Prostate gland (tissue), 2 donors: ENCODE measurements around the gene MPP2. TPM values are rescaled to one million over a fixed set of nuclear protein-coding genes. Genes with fewer than 3 reads are reported as not detected.

Experiments used
- DNase-seq: peaks from one replicate; pipeline ENCODE4 v3.0.0-alpha.2; 2019; ENCODE audit warnings: low spot score
- H3K27ac ChIP-seq, 2 donors: fragments of 200-600 bp; sonication (generic); 2 replicates each; pipeline ENCODE4 v1.5.1; 2017 to 2019
- H3K27me3 ChIP-seq: fragments of 200-600 bp; sonication (generic); replicated peaks from 2 replicates; pipeline ENCODE4 v1.5.1; 2019; ENCODE audit not compliant: insufficient read depth
- H3K36me3 ChIP-seq, 2 donors: fragments of 200-600 bp; sonication (generic); 1 replicate in 1 of 2; 2 replicates in 1 of 2; pipeline versions ENCODE4 v1.5.1 to v1.8.1; 2017 to 2019
- H3K4me1 ChIP-seq: fragments of 200-600 bp; sonication (generic); replicated peaks from 2 replicates; pipeline ENCODE4 v1.5.1; 2019
- H3K4me3 ChIP-seq, 2 donors: fragments of 200-600 bp; sonication (generic); 2 replicates each; pipeline ENCODE4 v1.5.1; 2017 to 2019
- H3K9me3 ChIP-seq: fragments of 200-600 bp; sonication (generic); 2 replicates; pipeline ENCODE4 v1.5.1; 2017
- CTCF ChIP-seq, 4 experiments: fragments of 200-600 bp in 2 of 4; fragments of 450-650 bp in 2 of 4; sonication (generic) in 2 of 4; IDR thresholded peaks; 1 replicate in 3 of 4; 2 replicates in 1 of 4; pipeline ENCODE4 v1.5.1; 2016 to 2019; ENCODE audit warnings: antibody characterized with exemption in 4 of 4, mild to moderate bottlenecking in 2 of 4, moderate library complexity in 2 of 4
- POLR2A ChIP-seq: fragments of 450-650 bp; IDR thresholded peaks from one replicate; pipeline ENCODE4 v1.6.1; 2016; ENCODE audit warnings: antibody characterized with exemption, mild to moderate bottlenecking
- POLR2AphosphoS5 ChIP-seq: sonication (generic); formaldehyde crosslinking; IDR thresholded peaks from one replicate; pipeline ENCODE4 v1.6.1; 2017; ENCODE audit warnings: antibody characterized with exemption
- WGBS: methylation state at CpG from one replicate; pipeline ENCODE4 v1.1.5; 2018; 5-methylcytosine and 5-hydroxymethylcytosine counted together
- intact Hi-C: fragments of 100-400 bp; cut with DNase I; formaldehyde crosslinking; loops from one replicate; pipeline ENCODE4 v1.14.2; 2022
- total RNA-seq, 2 donors: library from RNA; depleted of rRNA; stranded (reverse); fragments of >200 nt; gene quantifications; one replicate each; pipeline ENCODE4 v1.1.0, GENCODE V29; 2016

The MPP2 gene
- total RNA-seq, 2 donors from 2014 or later, result 14.9 to 17.7 TPM

- no peak for TF ChIP-seq CTCF (IDR thresholded peaks at IDR 0.05)
- TF ChIP-seq POLR2AphosphoS5, result no peak
- no peak for TF ChIP-seq POLR2A
- Histone ChIP-seq H3K4me1 (no peaks in the 10 kb centered on the region), H3K27ac (no peak overlapping the region), H3K36me3 (no peaks in the 10 kb centered on the region), H3K27me3 (no peaks in the 10 kb centered on the region), H3K4me3 (no peak overlapping the region), H3K9me3 (no peaks in the 10 kb centered on the region)
- 67% methylated on average over 8 of the region's 8 CpGs for WGBS
- intact Hi-C loops, result loop anchor here (5.0 kb wide), 1 partner anchor 54 kb away; the partner anchor contains the start of gene DUSP3
- no peak for DNase-seq
Observed at GRCh38 chr17:43831633-43832032, 75.7 kb downstream of the MPP2 start.

- TF ChIP-seq POLR2A (no peak), CTCF (IDR thresholded peaks at IDR 0.05) (no peak), POLR2AphosphoS5 (no peak)
- intact Hi-C loops, result loop anchor here (5.0 kb wide), 1 partner anchor 53 kb away; the partner anchor contains the start of gene DUSP3
- no peak for DNase-seq
Observed at GRCh38 chr17:43830510-43831140, 76.7 kb downstream of the MPP2 start.

GRCh38 chr17:43829738-43830137 lies 77.6 kb downstream of the MPP2 start:
- Histone ChIP-seq H3K27ac (no peak overlapping the region), H3K4me1 (no peaks in the 10 kb centered on the region), H3K36me3 (no peaks in the 10 kb centered on the region), H3K27me3 (no peaks in the 10 kb centered on the region), H3K9me3 (no peaks in the 10 kb centered on the region), H3K4me3 (no peak overlapping the region)
- intact Hi-C loops, result loop anchor here (5.0 kb wide), 1 partner anchor 52 kb away; the partner anchor contains the start of gene DUSP3
- DNase-seq, result no peak
- 96% methylated on average over 14 of the region's 14 CpGs for WGBS
- TF ChIP-seq CTCF (IDR thresholded peaks at IDR 0.05) (no peak), POLR2A (no peak), POLR2AphosphoS5 (no peak)

More at GRCh38 chr17:43830510-43831140, 76.7 kb downstream of the MPP2 start:
- 91% methylated on average over 7 of the region's 7 CpGs for WGBS
- Histone ChIP-seq H3K27ac (no peak overlapping the region), H3K4me3 (no peak overlapping the region), H3K4me1 (no peaks in the 10 kb centered on the region), H3K27me3 (no peaks in the 10 kb centered on the region), H3K36me3 (no peaks in the 10 kb centered on the region), H3K9me3 (no peaks in the 10 kb centered on the region)

- TF ChIP-seq CTCF (IDR thresholded peaks at IDR 0.05) (no peak), POLR2A (no peak), POLR2AphosphoS5 (no peak)
- intact Hi-C loops, result no loop called here
- H3K4me1 ChIP-seq, result no peaks in the 10 kb centered on the region
- WGBS, result 92% methylated on average over 9 of the region's 9 CpGs
- H3K36me3 ChIP-seq, result no peaks in the 10 kb centered on the region
- no peak for DNase-seq
- no peak overlapping the region for H3K27ac ChIP-seq
- no peak overlapping the region for H3K4me3 ChIP-seq
- no peaks in the 10 kb centered on the region for H3K27me3 ChIP-seq
- no peaks in the 10 kb centered on the region for H3K9me3 ChIP-seq
Observed at GRCh38 chr17:43827596-43827995, 79.7 kb downstream of the MPP2 start.

- intact Hi-C loops, result no loop called here
Observed at GRCh38 chr17:43826206-43826605, 81.1 kb downstream of the MPP2 start.

More at GRCh38 chr17:43826206-43826605, 81.1 kb downstream of the MPP2 start:
- no peak for DNase-seq
- Histone ChIP-seq H3K4me1 (no peaks in the 10 kb centered on the region), H3K27ac (no peak overlapping the region), H3K9me3 (no peaks in the 10 kb centered on the region), H3K27me3 (no peaks in the 10 kb centered on the region), H3K36me3 (no peaks in the 10 kb centered on the region), H3K4me3 (no peak overlapping the region)
- WGBS, result 90% methylated on average over 7 of the region's 7 CpGs
- TF ChIP-seq CTCF (IDR thresholded peaks at IDR 0.05), result no peak
- no peak for TF ChIP-seq POLR2A
- TF ChIP-seq POLR2AphosphoS5, result no peak
